ENCODE data around the gene PARN.
A peak's percentile ranks its signal among the peaks of the same experiment; 100 is the strongest.

Gene PARN

GRCh38 chr16:14529010-14529669 lies 100.9 kb downstream of the PARN start:
- peak; percentile 82 for DNase-seq (ENCODE audit: low spot score)

GRCh38 chr16:14528306-14528705 lies 101.8 kb downstream of the PARN start:
- no peak for DNase-seq (ENCODE audit: low spot score)

- no peak for DNase-seq (ENCODE audit: low spot score)
Measured at GRCh38 chr16:14527411-14528044, 102.5 kb downstream of the PARN start.

- DNase-seq (ENCODE audit: low spot score): no peak
Measured at GRCh38 chr16:14525596-14525995, 104.5 kb downstream of the PARN start.

- no peak for DNase-seq (ENCODE audit: low spot score)
Measured at GRCh38 chr16:14524979-14525378, 105.1 kb downstream of the PARN start.

GRCh38 chr16:14523632-14524031 lies 106.4 kb downstream of the PARN start:
- DNase-seq (ENCODE audit: low spot score): no peak

GRCh38 chr16:14522671-14523070 lies 107.4 kb downstream of the PARN start:
- no peak for DNase-seq (ENCODE audit: low spot score)

GRCh38 chr16:14520753-14521152 lies 109.3 kb downstream of the PARN start:
- no peak for DNase-seq (ENCODE audit: low spot score)

GRCh38 chr16:14514967-14515366 lies 115.1 kb downstream of the PARN start:
- DNase-seq (ENCODE audit: low spot score): no peak

- DNase-seq (ENCODE audit: low spot score): no peak
Measured at GRCh38 chr16:14513389-14514107, 116.5 kb downstream of the PARN start.

GRCh38 chr16:14511800-14512135 lies 118.3 kb downstream of the PARN start:
- no peak for DNase-seq (ENCODE audit: low spot score)

- DNase-seq (ENCODE audit: low spot score): no peak
Measured at GRCh38 chr16:14510939-14511799, 118.9 kb downstream of the PARN start.

GRCh38 chr16:14510581-14510938 lies 119.5 kb downstream of the PARN start:
- no peak for DNase-seq (ENCODE audit: low spot score)

- DNase-seq (ENCODE audit: low spot score): no peak
Measured at GRCh38 chr16:14509675-14510132, 120.4 kb downstream of the PARN start.

GRCh38 chr16:14509055-14509454 lies 121.0 kb downstream of the PARN start:
- no peak for DNase-seq (ENCODE audit: low spot score)

- DNase-seq (ENCODE audit: low spot score): no peak
Measured at GRCh38 chr16:14505846-14506245, 124.2 kb downstream of the PARN start.

GRCh38 chr16:14502932-14503741 lies 126.9 kb downstream of the PARN start:
- no peak for DNase-seq (ENCODE audit: low spot score)

GRCh38 chr16:14502256-14502875 lies 127.7 kb downstream of the PARN start:
- DNase-seq (ENCODE audit: low spot score): no peak

- DNase-seq (ENCODE audit: low spot score): peak; percentile 85
Measured at GRCh38 chr16:14501331-14502255, 128.5 kb downstream of the PARN start.

- DNase-seq (ENCODE audit: low spot score): no peak
Measured at GRCh38 chr16:14500791-14501190, 129.3 kb downstream of the PARN start.

Data from globus pallidus (tissue), 1 donor.